OCI-LY1 (cell line): ENCODE results near the gene NOXA1.
"Not testable (repeated sequence)": the region's sequence is repeated elsewhere in the genome, so short reads cannot be mapped to it uniquely, and the experiment has no call there.

Experiments used
- H2AFZ ChIP-seq: fragments of 200-600 bp; sonication (generic), shearing (Covaris generic); 2 replicates; pipeline ENCODE4 v1.6.0; 2014; ENCODE audit warnings: antibody characterized with exemption, mild to moderate bottlenecking, low read length
- H3F3A ChIP-seq: fragments of 200-600 bp; sonication (generic), shearing (Covaris generic); 2 replicates; pipeline ENCODE4 v1.6.0; 2014; ENCODE audit warnings: mild to moderate bottlenecking, antibody characterized with exemption, low read length, moderate library complexity; ENCODE audit not compliant: insufficient read depth
- H3K27ac ChIP-seq: fragments of 200-600 bp; sonication (generic); 2 replicates; pipeline ENCODE4 v1.5.1; 2014; ENCODE audit warnings: low read length, mixed run types, mild to moderate bottlenecking, low read depth; ENCODE audit not compliant: poor library complexity, severe bottlenecking
- H3K27me3 ChIP-seq: fragments of 200-600 bp; sonication (generic); 2 replicates; pipeline ENCODE4 v1.6.0; 2014; ENCODE audit warnings: antibody characterized with exemption, mild to moderate bottlenecking, low read length, moderate library complexity; ENCODE audit not compliant: insufficient read depth
- H3K36me3 ChIP-seq: fragments of 200-600 bp; sonication (generic); 2 replicates; pipeline ENCODE4 v1.6.1; 2014; ENCODE audit warnings: mild to moderate bottlenecking, antibody characterized with exemption, low read length, moderate library complexity, mixed read lengths; ENCODE audit not compliant: insufficient read depth
- H3K4me1 ChIP-seq: fragments of 200-600 bp; sonication (generic); 2 replicates; pipeline ENCODE4 v1.5.1; 2014; ENCODE audit warnings: mild to moderate bottlenecking, low read length, moderate library complexity; ENCODE audit not compliant: insufficient read depth, severe bottlenecking
- H3K4me2 ChIP-seq: fragments of 200-600 bp; sonication (generic), shearing (Covaris generic); 2 replicates; pipeline ENCODE4 v1.6.1; 2014; ENCODE audit warnings: low read length
- H3K4me3 ChIP-seq: fragments of 200-600 bp; sonication (generic); 2 replicates; pipeline ENCODE4 v1.5.1; 2014; ENCODE audit warnings: low read length, low read depth, mild to moderate bottlenecking, mixed read lengths; ENCODE audit not compliant: poor library complexity, severe bottlenecking
- H3K79me2 ChIP-seq: fragments of 200-600 bp; shearing (Covaris generic); 2 replicates; pipeline ENCODE4 v1.6.1; 2016; ENCODE audit warnings: mixed run types, low read length, mixed read lengths; ENCODE audit not compliant: insufficient read depth
- H3K9ac ChIP-seq: fragments of 200-600 bp; sonication (generic), shearing (Covaris generic); 2 replicates; pipeline ENCODE4 v1.6.1; 2014; ENCODE audit warnings: mild to moderate bottlenecking, low read length, mixed read lengths
- H3K9me2 ChIP-seq: fragments of 200-600 bp; sonication (generic), shearing (Covaris generic); 2 replicates; pipeline ENCODE4 v1.6.1; 2014; ENCODE audit warnings: low read depth, mild to moderate bottlenecking, low read length, mixed read lengths
- H3K9me3 ChIP-seq: fragments of 200-600 bp; shearing (Covaris generic); 2 replicates; pipeline ENCODE4 v1.6.1; 2014; ENCODE audit warnings: low read length, mixed read lengths
- H4K20me1 ChIP-seq: fragments of 200-600 bp; sonication (generic), shearing (Covaris generic); 2 replicates; pipeline ENCODE4 v1.6.0; 2016; ENCODE audit warnings: mild to moderate bottlenecking, low read length; ENCODE audit not compliant: insufficient read depth
- CTCF ChIP-seq: fragments of 200-600 bp; sonication (generic), shearing (Covaris generic); IDR thresholded peaks from 2 replicates; pipeline ENCODE4 v1.5.1; 2017; ENCODE audit warnings: mild to moderate bottlenecking, antibody characterized with exemption, low read length, moderate library complexity, mixed read lengths
- EZH2 ChIP-seq: fragments of 200-600 bp; sonication (generic), shearing (Covaris generic); IDR thresholded peaks from 2 replicates; pipeline ENCODE4 v1.8.0; 2017; ENCODE audit warnings: borderline replicate concordance, mixed run types, mild to moderate bottlenecking, antibody characterized with exemption, low read length, moderate library complexity, mixed read lengths

The NOXA1 gene

GRCh38 chr9:137408651-137409405 lies 14.4 kb upstream of the NOXA1 start:
- H3F3A ChIP-seq, result no peaks in the 10 kb centered on the region
- TF ChIP-seq EZH2 (no peak), CTCF (no peak)
- H3K36me3 ChIP-seq, result no peaks in the 10 kb centered on the region
- no peaks in the 10 kb centered on the region for H3K9me2 ChIP-seq
- H3K4me1 ChIP-seq, result peaks cover 12% of the 10 kb centered on the region
- no peak overlapping the region for H3K4me3 ChIP-seq
- H3K9ac ChIP-seq, result no peak overlapping the region
- no peak overlapping the region for H2AFZ ChIP-seq
- no peaks in the 10 kb centered on the region for H3K9me3 ChIP-seq
- H3K4me2 ChIP-seq, result no peak overlapping the region
- H3K27me3 ChIP-seq, result peaks cover 11% of the 10 kb centered on the region; the same call in 1 of the 2 replicates
- H4K20me1 ChIP-seq, result no peaks in the 10 kb centered on the region
- H3K79me2 ChIP-seq, result no peaks in the 10 kb centered on the region
- no peak overlapping the region for H3K27ac ChIP-seq

- H3K36me3 ChIP-seq, result no peaks in the 10 kb centered on the region
- peaks cover 11% of the 10 kb centered on the region; the same call in 1 of the 2 replicates for H3K27me3 ChIP-seq
Observed at GRCh38 chr9:137409515-137409914, 13.7 kb upstream of the NOXA1 start.

GRCh38 chr9:137410236-137410890 lies 12.8 kb upstream of the NOXA1 start:
- Histone ChIP-seq H3K4me1 (peaks cover 12% of the 10 kb centered on the region), H3K27me3 (peaks cover 11% of the 10 kb centered on the region; the same call in 1 of the 2 replicates)
- not testable (repeated sequence) for H3K36me3 ChIP-seq, H3F3A ChIP-seq, H3K4me3 ChIP-seq, H3K9ac ChIP-seq, H3K4me2 ChIP-seq, H2AFZ ChIP-seq, H3K79me2 ChIP-seq, H4K20me1 ChIP-seq, H3K9me3 ChIP-seq, H3K27ac ChIP-seq, H3K9me2 ChIP-seq

More at GRCh38 chr9:137409515-137409914, 13.7 kb upstream of the NOXA1 start:
- TF ChIP-seq EZH2, result no peak
- no peak for TF ChIP-seq CTCF
- H3K9me3 ChIP-seq, result no peaks in the 10 kb centered on the region
- no peak overlapping the region for H3K27ac ChIP-seq
- no peaks in the 10 kb centered on the region for H3F3A ChIP-seq
- H3K9me2 ChIP-seq, result no peaks in the 10 kb centered on the region
- no peak overlapping the region for H2AFZ ChIP-seq
- H4K20me1 ChIP-seq, result no peaks in the 10 kb centered on the region
- H3K4me3 ChIP-seq, result no peak overlapping the region
- H3K9ac ChIP-seq, result no peak overlapping the region
- no peak overlapping the region for H3K4me2 ChIP-seq
- no peaks in the 10 kb centered on the region for H3K79me2 ChIP-seq
- H3K4me1 ChIP-seq, result peaks cover 12% of the 10 kb centered on the region
